ENCODE results near the gene SLC41A1. TPM values are rescaled to one million over a fixed set of nuclear protein-coding genes. Genes with fewer than 3 reads are reported as not detected.
A peak's percentile ranks its signal among the peaks of the same experiment; 100 is the strongest.

SLC41A1 gene
- total and polyA plus RNA-seq, 9 of the 15 experiments (the other 6 are each of a cell fraction or from before 2014, with no cell fraction given) = 4.1 to 29.3 (median 11.4) TPM

- TF ChIP-seq CEBPG (CRISPR knock-in tag; IDR thresholded peaks at IDR 0.05) (no peak), CEBPG (tag; conservative IDR thresholded peaks at IDR 0.05 in 1 of 2, IDR thresholded peaks at IDR 0.05 in 1 of 2) (no peak), ZNF146 (CRISPR knock-in tag; IDR thresholded peaks at IDR 0.05; ENCODE audit: unreplicated experiment) (no peak), TARDBP (IDR thresholded peaks at IDR 0.05) (0 out of 2 replicates have a peak, but pooled peaks have one; percentile 38), ZNF592 (IDR thresholded peaks at IDR 0.05) (peak; percentile 94), MLX (CRISPR knock-in tag; conservative IDR thresholded peaks at IDR 0.05) (no peak), SPI1 (IDR thresholded peaks at IDR 0.05; ENCODE audit: borderline replicate concordance, low read depth, low read length) (no peak; the same call in 1 of the 2 replicates), CCNT2 (IDR thresholded peaks at IDR 0.05; ENCODE audit: borderline replicate concordance, extremely low read depth, insufficient read length, low read depth, low read length) (no peak), ZNF41 (CRISPR knock-in tag; conservative IDR thresholded peaks at IDR 0.05) (0 out of 2 replicates have a peak, but pooled peaks have one; percentile 16), BRCA1 (IDR thresholded peaks at IDR 0.05) (no peak), BRCA1 (CRISPR knock-in tag; IDR thresholded peaks at IDR 0.05) (no peak), GATAD2B (IDR thresholded peaks at IDR 0.05; ENCODE audit: borderline replicate concordance) (peak; percentile 10; the same call in 1 of the 2 replicates), ETS1 (conservative IDR thresholded peaks at IDR 0.05; ENCODE audit: control insufficient read depth, low read depth, low read length) (peak; percentile 97; the same call in 1 of the 2 replicates), ZFP91 (CRISPR knock-in tag; IDR thresholded peaks at IDR 0.05) (no peak), ZFX (CRISPR knock-in tag; IDR thresholded peaks at IDR 0.05) (no peak)
These were observed 37.8 kb downstream of the SLC41A1 start, which contains the start of gene RAB29 (continued) for GRCh38 chr1:205775015-205775716.

Measured in K562 (cell line).